ENCODE measurements around the gene RNF150.

The RNF150 gene

GRCh38 chr4:141130947-141131605, 2.2 kb downstream of the RNF150 start:
- DNase-seq: no peak

DNA sequence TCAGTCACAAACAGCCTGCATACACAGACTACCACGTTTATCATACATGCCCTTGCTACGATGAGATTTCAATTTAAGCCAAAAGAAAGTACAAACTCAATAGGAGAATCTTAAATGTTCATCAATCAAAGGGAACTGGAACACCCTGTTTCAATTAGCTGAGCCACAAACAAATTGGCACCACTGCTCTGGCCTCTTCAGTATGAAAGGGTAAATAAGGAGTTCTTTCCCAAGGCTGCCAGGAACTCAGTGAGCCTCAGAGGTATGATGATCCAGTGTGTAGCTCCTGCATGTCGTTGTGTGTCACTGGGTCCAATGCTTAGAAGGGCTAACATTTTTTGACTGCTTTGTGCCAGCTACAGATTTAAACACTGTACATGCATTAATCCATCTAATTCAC, 5.4 kb downstream of the RNF150 start:
- no peak for DNase-seq

GRCh38 chr4:141126769-141127168, 6.5 kb downstream of the RNF150 start:
- no peak for DNase-seq

DNA sequence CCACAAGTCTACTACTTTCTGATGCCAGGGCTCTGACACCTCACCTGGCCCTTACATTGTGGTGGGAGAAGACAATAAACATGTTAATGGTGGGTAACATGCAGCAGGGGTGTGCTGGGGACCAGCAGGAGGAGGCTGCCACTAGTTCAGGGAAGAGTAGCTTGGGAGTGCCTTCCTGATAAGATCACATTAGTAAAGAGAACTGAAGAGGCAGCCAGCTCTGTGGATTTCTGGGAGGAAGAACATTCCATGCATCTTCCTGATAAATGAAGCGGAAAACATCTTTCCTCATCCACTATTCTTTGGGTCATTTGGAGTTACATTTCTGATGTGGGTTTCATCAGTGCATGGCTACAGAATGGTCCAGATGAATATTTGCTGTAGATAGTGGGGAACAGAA, 9.0 kb downstream of the RNF150 start:
- DNase-seq: no peak

GRCh38 chr4:141121768-141122454, 11.4 kb downstream of the RNF150 start:
- DNase-seq: no peak

- no peak for DNase-seq
Observed at GRCh38 chr4:141121101-141121500, 12.2 kb downstream of the RNF150 start.

DNA sequence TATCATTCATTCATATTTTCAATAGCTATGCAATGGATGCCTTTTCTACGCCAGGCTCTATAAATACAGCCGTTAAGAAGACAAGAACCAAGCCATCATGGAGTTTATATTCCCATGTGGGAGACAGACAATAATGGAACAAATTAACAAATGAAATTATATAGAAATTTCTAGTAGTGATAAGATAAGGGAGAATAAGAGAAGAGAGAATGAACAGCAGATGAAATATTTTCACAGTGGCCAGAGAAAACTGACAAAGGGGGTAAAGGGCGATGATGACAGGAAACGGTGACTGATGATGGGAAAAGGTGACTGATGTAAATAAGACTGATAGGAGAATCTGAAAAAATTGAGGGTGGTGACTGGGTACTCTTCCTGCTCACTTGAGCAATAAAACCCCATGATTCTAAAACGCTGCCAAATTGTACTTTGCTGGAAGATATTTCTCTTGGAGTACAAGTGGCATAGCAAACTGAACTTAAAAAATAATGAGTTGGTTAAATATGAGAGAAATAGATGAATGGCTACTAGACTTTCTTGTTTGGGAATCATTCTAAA, 13.2 kb downstream of the RNF150 start:
- no peak for DNase-seq

DNA sequence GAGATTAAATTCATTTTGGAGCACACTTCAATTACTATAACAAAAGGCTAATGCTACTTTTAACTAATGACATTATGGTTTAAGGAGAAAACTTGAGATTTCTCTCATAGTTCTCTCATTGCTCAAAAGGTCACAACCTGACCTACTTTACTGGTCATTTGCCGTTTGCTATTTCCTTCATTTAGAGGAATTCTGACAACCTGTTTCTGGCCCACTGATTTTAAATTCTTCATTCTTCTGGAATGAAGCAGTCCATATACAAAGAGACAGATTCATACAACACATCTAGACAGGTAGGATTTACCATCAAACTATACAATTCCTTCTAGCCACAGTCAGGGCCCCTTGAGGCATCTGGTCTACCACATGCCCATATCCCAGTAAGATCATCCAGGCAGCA, 14.2 kb downstream of the RNF150 start:
- no peak for DNase-seq

DNA sequence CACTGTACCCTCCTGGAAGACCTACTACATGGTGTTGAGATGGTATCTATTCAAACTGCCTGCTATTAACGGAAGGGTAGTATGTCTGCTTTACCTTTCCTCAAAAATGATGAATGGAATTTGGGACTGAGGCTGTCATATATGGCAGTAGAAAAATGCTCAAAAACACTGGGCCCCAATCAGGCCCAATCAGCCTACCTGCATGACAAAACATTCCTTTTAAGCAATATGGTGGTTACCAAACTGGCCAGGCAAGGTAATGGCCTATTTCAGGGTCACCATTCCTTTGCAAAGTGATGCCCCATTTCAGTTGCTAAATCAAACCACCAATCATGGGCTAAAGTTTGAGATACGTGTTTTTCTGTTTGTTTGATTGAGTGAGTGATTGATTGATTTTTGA, 14.9 kb downstream of the RNF150 start:
- DNase-seq: no peak

DNA sequence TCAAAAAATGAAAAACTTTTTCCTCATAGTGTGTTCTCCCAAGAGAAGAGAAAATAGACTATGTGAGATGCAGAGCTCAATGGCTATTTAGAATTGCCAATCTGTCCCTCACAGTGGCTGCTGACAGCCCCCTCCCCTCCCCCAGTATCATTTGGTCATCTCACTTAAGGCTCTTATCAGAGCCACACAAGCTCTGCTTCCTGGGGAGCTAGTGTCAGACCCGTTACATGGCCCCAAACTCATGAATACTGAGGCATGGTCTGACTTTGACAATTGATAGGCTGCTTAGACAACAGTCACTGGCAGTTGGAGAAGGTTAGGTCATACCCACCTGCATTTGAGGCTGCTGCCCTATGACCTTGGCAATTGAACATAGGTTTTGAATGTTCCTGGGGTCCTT, 15.3 kb downstream of the RNF150 start:
- no peak for DNase-seq

GRCh38 chr4:141109983-141110382, 23.3 kb downstream of the RNF150 start:
- no peak for DNase-seq

GRCh38 chr4:141107927-141108326, 25.3 kb downstream of the RNF150 start:
- no peak for DNase-seq

DNA sequence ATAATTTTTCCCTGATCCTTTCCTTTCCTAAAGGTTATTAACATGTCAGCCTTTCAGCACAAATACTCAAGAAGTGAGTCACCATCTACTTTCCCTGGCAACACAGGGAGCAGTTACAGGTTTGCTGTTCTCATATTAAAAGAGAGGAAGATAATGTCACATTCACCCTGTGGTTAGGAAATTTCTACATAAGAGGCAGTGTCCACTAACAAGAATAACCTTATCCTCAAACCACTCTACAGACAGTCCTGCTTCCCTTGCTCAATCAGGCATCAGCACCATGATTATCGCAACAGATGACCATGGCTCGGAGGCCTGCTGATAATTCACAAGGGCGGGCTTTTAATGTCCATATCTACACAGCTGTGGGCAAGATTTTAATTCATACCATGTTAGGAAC, 30.9 kb downstream of the RNF150 start:
- DNase-seq: no peak

- DNase-seq: no peak
Observed at GRCh38 chr4:141101511-141101910, 31.8 kb downstream of the RNF150 start.

- no peak for DNase-seq
Observed at GRCh38 chr4:141099326-141099725, 33.9 kb downstream of the RNF150 start.

DNA sequence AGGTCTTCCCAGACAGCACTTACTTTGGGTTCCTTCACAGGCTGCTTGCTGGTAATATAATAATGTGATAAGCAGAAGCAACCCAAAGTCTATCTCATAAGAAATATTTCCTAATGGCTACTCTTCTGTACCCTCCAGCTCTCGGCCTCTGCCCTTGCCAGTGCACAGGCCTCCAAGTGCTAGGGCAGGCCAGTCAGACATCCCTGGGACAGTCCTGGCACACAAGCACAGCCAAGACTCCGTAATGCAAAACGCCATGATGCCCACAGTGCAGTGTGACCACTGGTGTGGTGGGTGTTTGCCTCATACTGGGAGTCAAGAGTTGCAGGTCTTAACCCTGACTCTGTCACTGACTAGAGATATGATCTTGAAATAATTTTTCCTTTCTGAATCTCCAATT, 35.1 kb downstream of the RNF150 start:
- DNase-seq: no peak

- no peak for DNase-seq
Observed at GRCh38 chr4:141090473-141090872, 42.8 kb downstream of the RNF150 start.

GRCh38 chr4:141081921-141082395, 51.3 kb downstream of the RNF150 start:
- DNase-seq: no peak

DNA sequence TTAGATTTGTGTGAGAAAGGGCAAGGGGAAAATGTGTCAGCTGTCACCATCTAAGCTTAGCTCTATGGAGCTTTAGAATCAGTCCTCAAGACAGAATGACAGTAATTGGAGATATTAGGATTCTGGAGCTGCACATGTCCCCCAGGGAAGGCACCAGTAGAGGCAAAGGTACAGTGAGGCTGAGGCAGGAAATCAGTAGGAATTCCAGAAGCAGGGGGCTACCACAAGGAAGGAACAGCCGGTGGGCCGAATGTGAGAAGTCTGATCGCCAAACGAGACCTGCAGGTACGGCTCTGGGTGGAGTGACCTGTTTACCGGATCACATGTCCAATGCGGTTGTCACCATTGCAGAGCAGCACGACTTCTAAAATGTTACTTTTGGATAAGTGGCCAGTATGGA, 52.6 kb downstream of the RNF150 start:
- no peak for DNase-seq

- DNase-seq: no peak
Observed at GRCh38 chr4:141079393-141079930, 53.8 kb downstream of the RNF150 start.

DNA sequence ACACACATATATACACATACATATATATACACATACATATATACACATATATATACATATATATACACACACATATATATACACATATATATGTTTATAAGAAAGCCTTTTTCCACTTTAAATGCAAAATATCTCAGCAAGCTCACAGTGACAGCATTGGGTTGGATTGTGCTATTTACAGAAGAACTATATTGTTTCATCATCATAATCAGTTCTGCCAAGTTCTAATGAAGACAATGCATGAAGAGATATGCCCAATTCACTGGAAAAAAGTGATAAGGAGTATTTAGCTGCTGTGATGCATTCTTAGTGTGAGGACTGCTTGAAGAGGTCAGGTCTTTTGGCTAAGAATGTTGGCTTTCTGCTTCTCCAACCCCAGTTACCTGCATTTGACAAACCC, 54.4 kb downstream of the RNF150 start:
- no peak for DNase-seq

DNA sequence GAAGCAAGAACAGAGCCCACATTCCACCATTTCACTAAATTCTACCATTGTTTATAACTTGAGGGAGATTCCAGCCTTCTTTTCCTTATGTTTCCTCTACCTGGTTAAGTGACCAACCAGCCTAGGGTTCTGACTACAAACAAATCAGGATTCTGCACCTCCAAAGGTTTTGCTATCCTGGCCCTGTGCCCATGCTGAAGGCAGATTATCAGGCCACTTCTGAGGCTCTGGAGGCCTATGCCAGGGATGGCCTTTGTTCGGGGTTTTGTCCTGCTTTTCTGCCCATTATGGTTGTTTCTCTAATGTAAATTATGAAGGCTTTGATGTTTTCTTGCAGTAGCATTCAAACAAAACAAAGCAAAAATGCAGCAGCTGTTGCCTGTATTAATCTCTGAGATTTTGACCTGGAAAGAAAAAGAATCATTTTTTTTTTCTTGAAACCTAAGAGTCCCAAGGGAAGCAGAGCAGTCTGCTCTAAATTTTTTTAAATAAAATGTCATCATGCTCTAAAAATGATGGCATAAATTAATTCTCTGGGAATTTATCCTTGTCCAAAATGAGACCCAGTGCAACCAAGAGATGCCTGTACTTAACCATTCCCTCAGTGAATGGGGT, 55.6 kb downstream of the RNF150 start:
- DNase-seq: no peak

GRCh38 chr4:141075553-141075952, 57.7 kb downstream of the RNF150 start:
- no peak for DNase-seq
